SK-N-SH (cell line): Measurements from ENCODE around the gene SLC4A2. TPM values are rescaled to one million over a fixed set of nuclear protein-coding genes. Genes with fewer than 3 reads are reported as not detected.

ENCODE experiments used
- CTCF ChIA-PET: fragments of 300-600, 350-600 bp; formaldehyde crosslinking; extraction: SDS; loops from one replicate; lab custom pipeline; 2021; lab: Yijun Ruan, JAX
- POLR2A ChIA-PET: fragments of 350-600 bp; sonication (Branson Sonifier 250); formaldehyde crosslinking; extraction: SDS; loops from one replicate; lab custom pipeline; 2020; ENCODE audit warnings: antibody characterized with exemption, inconsistent platforms; lab: Yijun Ruan, JAX
- DNase-seq: peaks from one replicate; pipeline ENCODE4 v3.0.0; 2012
- H2AFZ ChIP-seq: fragments of 200-600 bp; sonication (generic); 2 replicates; pipeline ENCODE4 v1.8.1; 2016; ENCODE audit warnings: antibody characterized with exemption, mild to moderate bottlenecking, low read depth
- H3F3A ChIP-seq: fragments of 200-600 bp; sonication (generic); replicated peaks from 2 replicates; pipeline ENCODE3; 2016; ENCODE audit warnings: antibody characterized with exemption, mild to moderate bottlenecking; ENCODE audit not compliant: insufficient read depth
- H3K27ac ChIP-seq, 2 experiments: fragments of 200-500 bp in 1 of 2; fragments of 200-600 bp in 1 of 2; sonication (Bioruptor generic) in 1 of 2; sonication (generic), shearing (Covaris generic) in 1 of 2; 2 replicates each; pipeline versions ENCODE4 v1.5.1 to v1.6.1; 2014 to 2016; ENCODE audit warnings: low read depth in 2 of 2, inconsistent platforms in 1 of 2, low read length in 1 of 2, mild to moderate bottlenecking in 1 of 2, mixed read lengths in 1 of 2
- H3K27me3 ChIP-seq: fragments of 200-600 bp; sonication (generic), shearing (Covaris generic); 2 replicates; pipeline ENCODE4 v1.6.1; 2016; ENCODE audit warnings: mixed run types; ENCODE audit not compliant: insufficient read depth
- H3K36me3 ChIP-seq, 2 experiments: fragments of 200-500 bp in 1 of 2; fragments of 200-600 bp in 1 of 2; sonication (Bioruptor generic) in 1 of 2; sonication (generic) in 1 of 2; replicated peaks in 1 of 2; 2 replicates each; pipeline versions ENCODE3 to v1.5.1; 2014 to 2016; ENCODE audit warnings: low read length in 1 of 2, mild to moderate bottlenecking in 1 of 2; ENCODE audit not compliant: insufficient read depth in 2 of 2, control insufficient read depth in 1 of 2
- H3K4me1 ChIP-seq, 2 experiments: fragments of 200-500 bp in 1 of 2; fragments of 200-600 bp in 1 of 2; sonication (Bioruptor generic) in 1 of 2; sonication (generic), shearing (Covaris generic) in 1 of 2; 2 replicates each; pipeline versions ENCODE4 v1.5.1 to v1.6.1; 2014 to 2016; ENCODE audit warnings: low read depth in 1 of 2, low read length in 1 of 2, mixed run types in 1 of 2; ENCODE audit not compliant: insufficient read depth in 2 of 2, control insufficient read depth in 1 of 2
- H3K4me2 ChIP-seq: fragments of 200-600 bp; sonication (generic), shearing (Covaris generic); 2 replicates; pipeline ENCODE4 v1.6.1; 2017; ENCODE audit warnings: mixed run types
- H3K4me3 ChIP-seq, 2 experiments: fragments of 200-500 bp in 1 of 2; fragments of 200-600 bp in 1 of 2; sonication (Bioruptor generic) in 1 of 2; sonication (generic), shearing (Covaris generic) in 1 of 2; 2 replicates each; pipeline versions ENCODE4 v1.5.1 to v1.8.1; 2014 to 2016; ENCODE audit warnings: low read depth in 2 of 2, inconsistent platforms in 1 of 2, low read length in 1 of 2, mild to moderate bottlenecking in 1 of 2, mixed read lengths in 1 of 2, moderate library complexity in 1 of 2
- H3K79me2 ChIP-seq: fragments of 200-600 bp; sonication (generic); 2 replicates; pipeline ENCODE4 v1.8.1; 2017; ENCODE audit warnings: mild to moderate bottlenecking; ENCODE audit not compliant: insufficient read depth
- H3K9ac ChIP-seq: fragments of 200-600 bp; sonication (generic); 2 replicates; pipeline ENCODE4 v1.6.1; 2017; ENCODE audit warnings: mixed run types
- H3K9me2 ChIP-seq: fragments of 200-600 bp; sonication (generic); 2 replicates; pipeline ENCODE4 v1.6.1; 2017; ENCODE audit warnings: mixed run types
- H3K9me3 ChIP-seq: fragments of 200-600 bp; sonication (generic); 2 replicates; pipeline ENCODE4 v1.6.1; 2017; ENCODE audit warnings: mixed run types, mild to moderate bottlenecking, moderate library complexity
- H4K20me1 ChIP-seq: fragments of 200-600 bp; sonication (generic); 2 replicates; pipeline ENCODE4 v1.6.1; 2017; ENCODE audit warnings: mild to moderate bottlenecking, mixed run types; ENCODE audit not compliant: insufficient read depth
- CHD2 ChIP-seq: fragments of 150-350 bp; IDR thresholded peaks from 2 replicates; pipeline ENCODE4 v1.6.1; 2018; ENCODE audit warnings: low read length; ENCODE audit not compliant: partially characterized antibody
- CTCF ChIP-seq: fragments of 200-600 bp; sonication (generic); IDR thresholded peaks from 2 replicates; pipeline ENCODE4 v1.6.1; 2017; ENCODE audit warnings: antibody characterized with exemption, mild to moderate bottlenecking, moderate library complexity
- ELF1 ChIP-seq: IDR thresholded peaks from 2 replicates; pipeline ENCODE4 v1.4.0; 2012
- EP300 ChIP-seq, 2 experiments: IDR thresholded peaks; 2 replicates each; pipeline versions ENCODE4 v1.4.0 to v1.6.1; 2012; ENCODE audit warnings: borderline replicate concordance in 1 of 2, low read depth in 1 of 2, low read length in 1 of 2
- EZH2phosphoT487 ChIP-seq: fragments of 200-600 bp; sonication (generic); IDR thresholded peaks from 2 replicates; pipeline ENCODE4 v1.6.1; 2017; ENCODE audit warnings: low read depth, mixed run types, mild to moderate bottlenecking, antibody characterized with exemption, moderate library complexity, borderline replicate concordance
- FOSL2 ChIP-seq: IDR thresholded peaks from 2 replicates; pipeline ENCODE4 v1.4.0; 2012; ENCODE audit warnings: low read depth, mild to moderate bottlenecking, moderate library complexity, borderline replicate concordance
- FOXJ3 ChIP-seq: sonication (generic); formaldehyde crosslinking; IDR thresholded peaks from 2 replicates; pipeline ENCODE4 v1.5.1; 2020; ENCODE audit warnings: mild to moderate bottlenecking, missing genetic modification reagents
- FOXM1 ChIP-seq: IDR thresholded peaks from 2 replicates; pipeline ENCODE4 v1.4.0; 2012; ENCODE audit warnings: low read depth, mild to moderate bottlenecking
- GABPA ChIP-seq: IDR thresholded peaks from 2 replicates; pipeline ENCODE4 v1.4.0; 2012; ENCODE audit warnings: low read depth, mild to moderate bottlenecking
- IRF3 ChIP-seq: fragments of 150-350 bp; IDR thresholded peaks from 2 replicates; pipeline ENCODE4 v1.6.1; 2016; ENCODE audit warnings: mild to moderate bottlenecking, low read depth, low read length
- MAX ChIP-seq: IDR thresholded peaks from 2 replicates; pipeline ENCODE4 v1.4.0; 2012; ENCODE audit warnings: low read depth
- MXI1 ChIP-seq: IDR thresholded peaks from 2 replicates; pipeline ENCODE4 v1.6.1; 2012; ENCODE audit warnings: mild to moderate bottlenecking, low read depth, low read length, improper control_type of control experiment
- NFIC ChIP-seq: IDR thresholded peaks from 2 replicates; pipeline ENCODE4 v1.4.0; 2012; ENCODE audit warnings: borderline replicate concordance
- NRF1 ChIP-seq: IDR thresholded peaks from 2 replicates; pipeline ENCODE4 v1.6.1; 2012; ENCODE audit warnings: low read depth, mild to moderate bottlenecking, low read length
- RAD21 ChIP-seq: IDR thresholded peaks from 2 replicates; pipeline ENCODE4 v1.6.1; 2012; ENCODE audit warnings: mild to moderate bottlenecking, low read length
- RCOR1 ChIP-seq: fragments of 150-350 bp; IDR thresholded peaks from 2 replicates; pipeline ENCODE4 v1.6.1; 2017; ENCODE audit warnings: antibody characterized with exemption, low read length
- RFX5 ChIP-seq: IDR thresholded peaks from 2 replicates; pipeline ENCODE4 v1.6.1; 2012; ENCODE audit warnings: mild to moderate bottlenecking, improper control_type of control experiment, low read length
- RXRA ChIP-seq: IDR thresholded peaks from 2 replicates; pipeline ENCODE4 v1.4.0; 2012; ENCODE audit warnings: low read depth, mild to moderate bottlenecking, borderline replicate concordance
- SIN3A ChIP-seq: IDR thresholded peaks from 2 replicates; pipeline ENCODE4 v1.6.1; 2012; ENCODE audit warnings: low read depth, mild to moderate bottlenecking, low read length, moderate library complexity, borderline replicate concordance
- SMC3 ChIP-seq: IDR thresholded peaks from 2 replicates; pipeline ENCODE4 v1.6.1; 2012; ENCODE audit warnings: low read depth, low read length, improper control_type of control experiment
- TCF12 ChIP-seq: IDR thresholded peaks from 2 replicates; pipeline ENCODE4 v1.4.0; 2012
- TEAD4 ChIP-seq: IDR thresholded peaks from 2 replicates; pipeline ENCODE4 v1.4.0; 2012; ENCODE audit warnings: mild to moderate bottlenecking, borderline replicate concordance; ENCODE audit not compliant: insufficient read depth
- USF2 ChIP-seq: fragments of 150-350 bp; IDR thresholded peaks from 2 replicates; pipeline ENCODE4 v1.6.1; 2017; ENCODE audit warnings: antibody characterized with exemption, low read length, low read depth, borderline replicate concordance
- WGBS: methylation state at CpG from one replicate; pipeline ENCODE4 v1.1.6; 2017; ENCODE audit warnings: low lambda C conversion rate; 5-methylcytosine and 5-hydroxymethylcytosine counted together
- polyA plus RNA-seq, 3 experiments: library from polyadenylated mRNA; depleted of rRNA; stranded (reverse); fragments of >200 nt; gene quantifications; 2 replicates each; pipeline ENCODE4 v1.2.3, GENCODE V29; 2012

SLC4A2 gene
- polyA plus RNA-seq, 1 of the 3 experiments (the other 2 are of a cell fraction), result 167 TPM

GRCh38 chr7:151069841-151070573 is 10.6 kb downstream of the SLC4A2 start:
- Histone ChIP-seq H4K20me1 (no peaks in the 10 kb centered on the region), H3K4me3 (no peak overlapping the region), H3F3A (peaks cover 17% of the 10 kb centered on the region), H3K4me1 (no peaks in the 10 kb centered on the region; a peak in 2 of 4 replicates), H3K79me2 (peaks cover 30% of the 10 kb centered on the region; the same call in 1 of the 2 replicates), H3K9me3 (no peaks in the 10 kb centered on the region), H3K36me3 (peaks cover 60 to 86% of the 10 kb centered on the region in 2 experiments), H3K9ac (no peak overlapping the region), H3K27me3 (no peaks in the 10 kb centered on the region), H3K27ac (no peak overlapping the region), H3K9me2 (no peaks in the 10 kb centered on the region), H3K4me2 (no peak overlapping the region), H2AFZ (no peak overlapping the region)
- ChIA-PET POLR2A (interaction anchor here (1.0 kb wide), 1 partner anchor 11 kb away, joined by 3 read pairs; the partner anchor contains the start of gene FASTK), CTCF (interaction anchor here (1.0 to 12.2 kb wide), 4 partner anchors 8 to 52 kb away, joined by 3 to 77 read pairs (median 14); partner anchors contain the start of genes CDK5 and SLC4A2)
- no peak for DNase-seq
- 97% methylated on average over 14 of the region's 17 CpGs for WGBS
- no peak for TF ChIP-seq FOSL2
- no peak for TF ChIP-seq NRF1
- TF ChIP-seq NFIC, result no peak
- TF ChIP-seq EP300 (IDR thresholded peaks at IDR 0.05; ENCODE audit: borderline replicate concordance in 1 of 2, low read depth in 1 of 2, low read length in 1 of 2), result no peak
- TF ChIP-seq ELF1, result no peak
- no peak for TF ChIP-seq FOXM1
- no peak for TF ChIP-seq USF2
- no peak for TF ChIP-seq SMC3
- no peak for TF ChIP-seq RXRA
- no peak for TF ChIP-seq EZH2phosphoT487
- no peak for TF ChIP-seq RFX5
- TF ChIP-seq GABPA, result no peak
- TF ChIP-seq MAX, result no peak
- TF ChIP-seq SIN3A, result no peak
- TF ChIP-seq MXI1, result no peak

GRCh38 chr7:151070574-151070960 is 11.2 kb downstream of the SLC4A2 start:
- Histone ChIP-seq H3K4me2 (no peak overlapping the region), H3K27ac (no peak overlapping the region), H3K4me3 (no peak overlapping the region), H3F3A (peaks cover 21% of the 10 kb centered on the region), H3K9me3 (no peaks in the 10 kb centered on the region), H4K20me1 (no peaks in the 10 kb centered on the region), H3K4me1 (no peaks in the 10 kb centered on the region; a peak in 1 of 4 replicates), H3K9ac (no peak overlapping the region), H2AFZ (no peak overlapping the region), H3K9me2 (no peaks in the 10 kb centered on the region), H3K79me2 (peaks cover 24% of the 10 kb centered on the region; the same call in 1 of the 2 replicates), H3K27me3 (no peaks in the 10 kb centered on the region), H3K36me3 (peaks cover 59 to 85% of the 10 kb centered on the region in 2 experiments)
- no peak for DNase-seq
- ChIA-PET CTCF (interaction anchor here (1.0 to 12.2 kb wide), 2 partner anchors 12 to 53 kb away, joined by 3 to 77 read pairs; partner anchors contain the start of genes CDK5 and SLC4A2), POLR2A (interaction anchor here (1.0 kb wide), 1 partner anchor 10 kb away, joined by 3 read pairs; the partner anchor contains the start of gene FASTK)
- 94% methylated on average over 13 of the region's 15 CpGs for WGBS
- TF ChIP-seq FOSL2, result no peak
- TF ChIP-seq MXI1, result no peak
- TF ChIP-seq MAX, result no peak
- no peak for TF ChIP-seq RAD21
- no peak for TF ChIP-seq CTCF
- TF ChIP-seq RCOR1, result no peak
- TF ChIP-seq TEAD4, result no peak
- no peak for TF ChIP-seq SIN3A
- TF ChIP-seq TCF12, result no peak
- TF ChIP-seq FOXM1, result no peak
- TF ChIP-seq SMC3, result no peak
- TF ChIP-seq CHD2, result no peak
- no peak for TF ChIP-seq FOXJ3
- no peak for TF ChIP-seq IRF3
